ENCODE measurements around the gene VWF. TPM values are rescaled to one million over a fixed set of nuclear protein-coding genes. Genes with fewer than 3 reads are reported as not detected.

Gene VWF
- total RNA-seq, 1 experiment from 2014 or later, result 0.41 TPM

- CTCF ChIA-PET, result no interaction called here
- Mint-ChIP-seq H3K9me3 (ENCODE audit: unreplicated experiment) (no peaks in the 10 kb centered on the region), H3K4me1 (ENCODE audit: low read depth, unreplicated experiment) (peaks cover 7% of the 10 kb centered on the region), H3K4me3 (ENCODE audit: unreplicated experiment) (no peak overlapping the region), H3K27me3 (ENCODE audit: insufficient read depth, unreplicated experiment) (peaks cover 63% of the 10 kb centered on the region), H3K36me3 (ENCODE audit: insufficient read depth, unreplicated experiment) (no peaks in the 10 kb centered on the region), H3K27ac (ENCODE audit: unreplicated experiment) (no peak overlapping the region)
- Histone ChIP-seq H3K9me3 (no peaks in the 10 kb centered on the region), H3K4me1 (peaks cover 5% of the 10 kb centered on the region), H3K27me3 (replicated peaks; ENCODE audit: control insufficient read depth, insufficient read depth, low read length) (peaks cover 3% of the 10 kb centered on the region; the same call in 1 of the 2 replicates), H3K36me3 (ENCODE audit: control insufficient read depth, insufficient read depth, low read length) (no peaks in the 10 kb centered on the region), H3K4me3 (ENCODE audit: low read depth, low read length) (no peak overlapping the region)
- DNase-seq, result no peak
- BruUV-seq (replicated peaks), result no TSS peak
- intact Hi-C loops (cut with micrococcal nuclease; ENCODE audit: unreplicated experiment), result no loop called here
- no peak for TF ChIP-seq CTCF (IDR thresholded peaks at IDR 0.05; ENCODE audit: insufficient read depth in 1 of 2, low read depth in 1 of 2, low read length in 1 of 2, severe bottlenecking in 1 of 2, unreplicated experiment in 1 of 2)
- POLR2A ChIA-PET, result no interaction called here
These were observed 182.6 kb downstream of the VWF start for GRCh38 chr12:5941907-5942306.

GRCh38 chr12:5927732-5928516 lies 196.5 kb downstream of the VWF start:
- no peaks in the 10 kb centered on the region for H3K36me3 Mint-ChIP-seq (ENCODE audit: insufficient read depth, unreplicated experiment)
- no peak for DNase-seq
- H3K4me1 Mint-ChIP-seq (ENCODE audit: low read depth, unreplicated experiment), result no peaks in the 10 kb centered on the region
- no peaks in the 10 kb centered on the region; the same call in 1 of the 2 replicates for H3K27me3 ChIP-seq (replicated peaks; ENCODE audit: control insufficient read depth, insufficient read depth, low read length)
- ChIA-PET CTCF (no interaction called here), POLR2A (no interaction called here)
- BruUV-seq (replicated peaks), result no TSS peak
- no peak for TF ChIP-seq CTCF (IDR thresholded peaks at IDR 0.05; ENCODE audit: insufficient read depth in 1 of 2, low read depth in 1 of 2, low read length in 1 of 2, severe bottlenecking in 1 of 2, unreplicated experiment in 1 of 2)
- no peaks in the 10 kb centered on the region for H3K9me3 Mint-ChIP-seq (ENCODE audit: unreplicated experiment)
- no peak overlapping the region for H3K27ac Mint-ChIP-seq (ENCODE audit: unreplicated experiment)
- H3K36me3 ChIP-seq (ENCODE audit: control insufficient read depth, insufficient read depth, low read length), result no peaks in the 10 kb centered on the region
- no peaks in the 10 kb centered on the region for H3K9me3 ChIP-seq
- no peak overlapping the region for H3K4me3 ChIP-seq (ENCODE audit: low read depth, low read length)
- H3K4me1 ChIP-seq, result no peaks in the 10 kb centered on the region
- H3K27me3 Mint-ChIP-seq (ENCODE audit: insufficient read depth, unreplicated experiment), result peaks cover 37% of the 10 kb centered on the region
- intact Hi-C loops (cut with micrococcal nuclease; ENCODE audit: unreplicated experiment), result no loop called here
- no peak overlapping the region for H3K4me3 Mint-ChIP-seq (ENCODE audit: unreplicated experiment)

- no peaks in the 10 kb centered on the region for H3K9me3 Mint-ChIP-seq (ENCODE audit: unreplicated experiment)
- Histone ChIP-seq H3K27me3 (replicated peaks; ENCODE audit: control insufficient read depth, insufficient read depth, low read length) (peaks cover 2% of the 10 kb centered on the region), H3K4me1 (no peaks in the 10 kb centered on the region), H3K9me3 (no peaks in the 10 kb centered on the region), H3K4me3 (ENCODE audit: low read depth, low read length) (no peak overlapping the region), H3K36me3 (ENCODE audit: control insufficient read depth, insufficient read depth, low read length) (no peaks in the 10 kb centered on the region)
- intact Hi-C loops (cut with micrococcal nuclease; ENCODE audit: unreplicated experiment), result no loop called here
- no peak overlapping the region for H3K4me3 Mint-ChIP-seq (ENCODE audit: unreplicated experiment)
- peaks cover 38% of the 10 kb centered on the region for H3K27me3 Mint-ChIP-seq (ENCODE audit: insufficient read depth, unreplicated experiment)
- BruUV-seq (replicated peaks), result no TSS peak
- H3K36me3 Mint-ChIP-seq (ENCODE audit: insufficient read depth, unreplicated experiment), result no peaks in the 10 kb centered on the region
- POLR2A ChIA-PET, result no interaction called here
- H3K4me1 Mint-ChIP-seq (ENCODE audit: low read depth, unreplicated experiment), result no peaks in the 10 kb centered on the region
- no peak overlapping the region for H3K27ac Mint-ChIP-seq (ENCODE audit: unreplicated experiment)
- CTCF ChIA-PET, result no interaction called here
- TF ChIP-seq CTCF (IDR thresholded peaks at IDR 0.05; ENCODE audit: insufficient read depth in 1 of 2, low read depth in 1 of 2, low read length in 1 of 2, severe bottlenecking in 1 of 2, unreplicated experiment in 1 of 2), result no peak
- DNase-seq, result no peak
These were observed 198.8 kb downstream of the VWF start for GRCh38 chr12:5925646-5926045.

Data from Caco-2 (cell line).